NCI-H82 treated with DMSO at 0.1 percent for 48 hours (cell line): ENCODE results near the gene TPP2.

Experiments used
- DNase-seq: peaks from one replicate; lab custom pipeline; 2025; ENCODE audit not compliant: unreplicated experiment; lab: John Stamatoyannopoulos, UW

Gene TPP2

DNA sequence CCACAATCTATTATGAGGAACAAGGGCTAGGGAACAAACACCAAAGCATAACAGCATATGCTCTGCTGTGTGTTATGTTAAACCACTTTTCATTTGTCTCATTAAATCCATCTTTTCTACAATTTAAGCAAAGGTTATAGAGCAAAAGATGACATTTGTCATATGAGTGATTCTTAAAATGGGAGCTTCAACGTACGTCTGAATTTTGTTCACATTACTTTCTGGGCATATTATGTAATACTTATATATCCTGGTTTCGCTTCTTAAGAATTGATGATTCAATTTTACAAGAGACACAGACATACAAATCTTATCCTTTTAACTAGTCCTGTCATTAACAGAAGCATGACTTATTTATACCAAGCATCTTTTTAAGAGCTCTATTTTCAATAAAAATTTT, 3.3 kb upstream of the TPP2 start:
- no peak for DNase-seq

DNA sequence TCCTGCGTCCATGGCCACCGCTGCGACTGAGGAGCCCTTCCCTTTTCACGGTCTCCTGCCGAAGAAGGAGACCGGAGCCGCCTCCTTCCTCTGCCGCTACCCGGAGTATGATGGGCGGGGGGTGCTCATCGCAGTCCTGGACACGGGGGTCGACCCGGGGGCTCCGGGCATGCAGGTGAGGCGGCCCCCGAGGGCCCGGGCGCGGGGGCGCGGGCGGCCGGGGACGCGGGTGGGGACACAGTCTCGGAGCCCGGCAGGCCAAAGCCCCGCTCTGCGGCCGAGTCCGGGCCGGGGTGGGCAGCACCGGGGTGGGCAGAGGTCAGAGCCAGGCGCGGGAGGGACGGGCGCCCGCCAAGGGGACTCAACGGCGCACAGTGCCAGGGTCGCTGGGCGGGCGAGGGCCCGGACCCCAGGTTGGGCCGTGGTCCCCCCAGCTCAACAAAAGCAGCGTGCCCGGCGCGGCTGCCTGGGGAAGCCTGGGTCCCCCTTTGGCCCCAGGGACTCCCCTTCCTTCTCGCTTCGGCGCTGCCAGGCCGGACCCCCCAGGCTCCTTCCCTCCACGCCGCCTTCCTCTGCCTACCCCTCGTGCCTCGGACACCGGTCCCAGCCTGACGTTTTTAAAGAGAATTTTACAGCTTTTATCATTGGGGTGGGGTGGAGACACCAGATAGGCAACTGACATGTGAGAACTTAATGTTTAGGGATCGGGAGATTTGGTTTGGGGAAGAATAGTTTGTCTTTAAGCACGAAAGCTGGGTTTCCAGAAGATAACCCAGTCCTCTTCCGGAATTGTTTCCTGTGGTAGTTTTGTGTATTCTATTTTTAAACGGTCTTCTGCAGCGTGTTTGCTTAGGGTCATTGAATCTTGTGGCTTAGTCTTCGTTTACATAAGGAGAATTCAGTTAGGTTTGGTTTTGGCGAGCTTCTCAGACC, 509 bp downstream of the TPP2 start:
- DNase-seq: no peak

DNA sequence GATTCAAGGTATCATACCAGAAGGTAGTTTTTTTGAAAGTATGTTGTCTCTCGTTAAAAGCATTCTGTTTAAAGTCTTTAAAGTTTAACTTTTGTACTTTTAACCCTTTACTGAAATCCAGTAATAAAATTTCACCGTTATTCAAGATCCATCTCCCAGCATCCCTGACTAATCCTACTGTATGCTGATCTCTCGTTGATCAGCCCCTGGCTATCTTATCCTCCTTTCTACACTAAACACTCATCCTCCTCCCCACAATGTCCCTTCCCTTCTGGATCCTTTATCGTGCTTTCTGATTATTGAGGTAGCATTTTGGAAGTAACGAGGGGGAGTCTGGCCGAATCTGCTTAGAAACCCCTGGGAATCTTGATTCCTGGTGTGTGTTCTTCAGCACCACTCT, 1.3 kb downstream of the TPP2 start:
- DNase-seq: no peak

DNA sequence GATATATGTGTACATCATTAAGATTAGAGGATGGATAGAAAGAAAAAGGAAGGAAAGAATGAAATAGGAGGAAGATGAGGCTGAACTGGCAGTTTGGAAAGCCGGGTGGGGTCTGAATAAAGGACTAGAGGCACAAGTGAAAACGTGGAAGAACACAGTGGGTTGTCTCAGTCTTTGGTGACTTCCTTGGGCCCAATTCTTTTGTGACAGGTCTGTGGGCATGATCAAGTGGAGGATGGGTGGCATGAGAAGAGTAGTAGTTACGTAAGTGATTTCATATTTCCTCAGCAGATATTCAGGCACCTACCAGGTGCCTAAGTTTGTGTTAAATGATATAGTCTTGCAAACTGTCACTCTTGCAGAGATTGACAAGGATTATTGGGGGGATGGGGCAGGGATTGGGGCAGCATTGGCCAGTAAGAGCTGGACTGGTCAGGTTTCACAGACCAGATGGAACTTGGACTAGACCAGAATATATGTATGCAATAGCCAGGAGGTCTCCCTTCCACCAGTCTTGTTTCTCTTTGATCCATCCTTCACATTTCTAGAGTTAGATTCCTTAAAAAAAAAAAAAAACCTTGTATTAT, 2.7 kb downstream of the TPP2 start:
- no peak for DNase-seq

DNA sequence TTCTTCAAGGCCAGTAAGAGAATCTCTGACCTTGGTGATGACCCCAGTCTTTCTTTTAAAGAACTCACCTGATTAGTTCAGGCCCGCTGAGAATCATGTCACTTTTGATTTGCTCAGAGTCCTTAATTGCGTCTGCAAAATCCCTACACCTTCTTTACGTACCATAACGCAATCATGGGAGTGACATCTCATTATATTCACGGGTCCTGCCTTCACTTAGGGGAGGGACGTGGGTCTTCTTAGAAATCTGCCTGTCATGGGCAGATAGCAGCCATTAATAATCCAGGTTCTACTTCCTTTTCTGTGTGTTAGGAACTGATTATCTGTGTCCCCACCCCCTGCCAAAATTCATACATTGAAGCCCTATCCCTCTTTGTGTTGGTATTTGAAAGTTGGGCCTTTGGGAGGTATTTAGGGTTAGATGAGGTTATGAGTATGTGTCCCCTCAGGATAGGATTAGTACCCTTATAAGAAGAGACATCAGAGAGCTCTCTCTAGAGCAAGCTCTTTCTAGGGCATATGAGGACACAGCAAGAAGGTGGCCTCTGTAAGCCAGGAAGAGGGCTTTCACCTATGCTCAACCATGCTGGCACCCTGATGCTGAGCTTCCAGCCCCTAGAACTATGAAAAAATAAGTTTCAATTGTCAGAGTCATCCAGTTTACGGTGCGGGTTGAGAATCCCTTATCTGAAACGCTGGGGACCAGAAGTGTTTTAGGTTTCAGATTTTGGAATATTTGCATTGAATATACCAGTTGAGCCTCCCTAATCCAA, 9.9 kb downstream of the TPP2 start:
- DNase-seq: no peak

DNA sequence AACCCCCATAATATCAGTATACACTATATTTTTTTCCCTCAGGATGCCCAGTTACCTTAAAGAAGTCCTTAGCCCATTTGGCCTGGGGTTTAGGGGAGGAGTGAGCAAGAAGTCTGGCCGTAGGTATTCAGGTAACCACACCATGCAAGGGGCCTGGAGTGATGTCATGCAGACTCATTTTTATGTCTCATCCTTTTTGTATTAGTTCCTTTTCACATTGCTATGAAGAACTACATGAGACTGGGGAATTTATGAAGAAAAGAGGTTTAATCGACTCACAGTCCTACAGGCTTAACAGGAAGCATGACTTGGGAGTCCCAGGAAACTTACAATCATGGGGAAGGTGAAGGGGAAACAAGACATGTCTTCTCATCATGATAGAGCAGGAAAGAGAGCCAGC, 12.2 kb downstream of the TPP2 start:
- DNase-seq: no peak

DNA sequence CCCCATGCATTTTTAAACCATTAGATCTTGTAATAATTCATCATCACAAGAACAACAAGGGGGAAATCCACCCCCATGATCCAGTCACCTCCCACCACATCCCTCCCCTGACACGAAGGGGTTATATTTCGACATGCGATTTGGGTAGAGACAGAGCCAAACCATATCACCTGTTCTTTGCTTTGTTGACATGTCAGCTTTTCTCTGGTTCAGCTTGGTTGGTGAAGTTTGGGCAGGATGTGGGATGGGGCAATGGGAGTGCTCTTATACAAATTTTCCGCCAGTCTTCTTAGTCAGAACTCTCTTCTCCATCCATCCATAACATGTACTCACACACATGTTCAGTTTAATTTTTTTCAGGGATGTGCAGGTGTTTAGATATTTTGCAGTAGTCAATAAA, 12.9 kb downstream of the TPP2 start:
- no peak for DNase-seq

DNA sequence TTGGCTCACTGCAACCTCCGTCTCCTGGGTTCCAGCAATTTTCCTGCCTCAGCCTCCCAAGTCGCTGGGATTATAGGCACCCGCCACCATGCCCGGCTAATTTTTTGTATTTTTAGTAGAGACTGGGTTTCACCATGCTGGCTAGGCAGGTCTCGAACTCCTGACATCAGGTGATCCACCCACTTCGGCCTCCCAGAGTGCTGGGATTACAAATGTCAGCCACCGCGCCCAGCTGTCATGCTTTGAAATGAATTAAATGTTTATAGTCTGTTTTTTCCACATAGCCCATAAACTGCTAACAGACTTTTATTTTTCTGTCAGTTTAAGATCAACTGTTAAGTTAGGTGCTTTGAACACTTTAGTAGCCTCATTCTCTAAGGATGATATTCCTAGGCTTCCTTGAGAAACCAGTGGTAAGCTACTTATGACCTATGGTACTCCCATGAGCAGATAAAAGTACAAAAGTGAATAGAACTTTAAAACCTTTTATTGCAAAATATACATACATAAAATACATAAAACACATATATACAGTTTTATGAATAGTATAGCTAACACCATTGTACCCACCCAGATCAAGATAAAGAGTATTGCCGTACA, 13.6 kb downstream of the TPP2 start:
- no peak for DNase-seq

DNA sequence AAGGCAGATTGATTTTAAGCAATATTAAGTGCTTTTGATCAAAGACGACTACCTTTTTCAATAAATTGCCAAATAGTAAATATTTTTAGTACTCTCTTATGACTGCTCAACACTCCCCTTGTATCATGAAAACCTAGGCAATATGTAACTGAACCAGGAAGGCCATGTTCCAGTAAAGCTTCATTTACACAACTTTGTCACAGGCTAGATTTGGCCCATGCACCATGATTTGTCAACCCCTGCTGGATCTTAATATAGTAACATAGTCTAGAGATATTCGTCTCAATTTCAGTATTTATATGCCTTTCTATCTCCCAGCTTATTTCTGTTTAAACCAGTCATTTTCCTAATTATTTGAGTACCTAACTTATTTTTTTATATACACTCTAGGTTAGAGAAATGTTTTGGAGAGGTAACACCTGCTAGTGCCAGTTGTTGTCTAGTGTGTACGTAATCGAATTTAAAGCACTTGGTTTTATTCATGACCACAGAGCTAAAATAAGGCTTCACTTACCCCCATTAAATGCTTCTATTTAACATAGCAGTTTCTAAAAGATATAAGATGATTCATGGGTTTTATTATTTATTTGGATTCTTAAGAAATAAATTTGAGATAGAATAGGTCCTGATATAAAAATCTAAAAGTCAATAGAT, 21.0 kb downstream of the TPP2 start:
- no peak for DNase-seq

DNA sequence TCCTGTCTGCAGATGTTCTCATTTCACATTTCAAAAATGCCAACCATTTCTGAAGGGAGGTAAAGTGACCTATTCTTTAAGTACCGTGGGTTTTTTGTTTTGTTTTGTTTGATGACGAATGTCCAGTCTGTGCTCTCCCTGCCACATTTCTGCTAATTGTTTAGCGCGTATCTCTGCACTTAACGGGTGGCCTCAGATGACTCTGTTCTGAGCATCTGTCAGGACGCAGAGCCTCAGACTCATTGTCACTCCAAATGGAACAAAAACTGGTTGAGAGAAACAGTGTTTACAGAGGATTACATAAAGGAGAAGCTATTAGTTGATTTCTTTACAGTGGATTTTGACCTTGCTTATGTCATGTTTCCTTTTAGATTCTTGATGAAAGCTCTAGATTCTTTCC, 23.7 kb downstream of the TPP2 start:
- DNase-seq: peak; percentile 63

DNA sequence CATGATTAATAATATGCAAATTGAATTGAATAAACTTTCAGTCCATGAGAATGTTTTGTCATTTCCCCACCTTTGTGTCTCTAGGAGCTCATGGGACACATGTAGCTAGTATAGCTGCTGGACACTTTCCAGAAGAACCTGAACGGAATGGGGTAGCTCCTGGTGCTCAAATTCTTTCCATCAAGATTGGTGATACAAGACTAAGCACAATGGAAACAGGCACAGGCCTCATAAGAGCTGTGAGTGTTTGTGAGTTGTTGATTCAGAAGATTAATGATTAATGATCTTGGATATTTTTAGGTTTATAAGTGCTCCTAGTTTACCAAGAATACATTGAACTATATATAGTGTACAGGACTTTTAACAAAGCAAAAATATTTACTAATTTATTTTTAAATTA, 30.1 kb downstream of the TPP2 start:
- no peak for DNase-seq

DNA sequence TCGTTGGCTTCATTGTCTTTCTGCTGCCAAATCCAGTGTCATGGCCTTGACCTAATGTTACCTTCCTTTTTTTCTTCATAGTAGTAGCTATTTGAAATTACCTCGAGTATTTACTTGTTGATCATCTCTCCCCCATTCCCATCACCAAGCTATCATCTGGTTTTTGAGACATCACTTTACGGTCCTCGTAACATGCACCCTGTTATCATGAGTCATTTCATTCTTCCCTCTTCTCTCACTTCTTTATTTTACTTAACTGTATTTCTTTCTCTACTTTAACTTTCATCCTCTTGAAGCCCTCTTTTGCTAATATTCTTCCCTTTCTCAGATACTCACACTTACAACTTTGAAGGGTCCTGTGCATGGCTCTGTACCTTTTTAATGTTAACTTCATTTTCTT, 31.8 kb downstream of the TPP2 start:
- no peak for DNase-seq

DNA sequence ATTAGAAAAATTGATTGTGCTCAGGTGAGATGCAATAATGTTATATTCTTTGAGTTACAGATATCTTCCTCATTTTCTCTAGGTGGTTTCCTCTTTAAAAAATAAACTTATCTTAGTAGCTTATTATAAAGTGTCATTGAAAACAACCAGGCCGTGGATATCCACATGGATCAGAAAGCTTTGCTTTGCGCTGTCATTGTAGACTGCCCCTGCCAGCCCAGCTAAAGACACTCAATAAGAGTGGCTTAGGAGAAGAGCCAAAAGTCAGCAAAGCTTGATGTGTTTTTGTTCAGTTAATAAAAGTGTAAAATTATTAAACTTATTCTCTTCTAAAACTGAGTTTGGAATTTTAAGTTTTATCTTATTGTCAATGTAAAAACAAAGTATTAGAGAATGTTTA, 34.4 kb downstream of the TPP2 start:
- DNase-seq: no peak

DNA sequence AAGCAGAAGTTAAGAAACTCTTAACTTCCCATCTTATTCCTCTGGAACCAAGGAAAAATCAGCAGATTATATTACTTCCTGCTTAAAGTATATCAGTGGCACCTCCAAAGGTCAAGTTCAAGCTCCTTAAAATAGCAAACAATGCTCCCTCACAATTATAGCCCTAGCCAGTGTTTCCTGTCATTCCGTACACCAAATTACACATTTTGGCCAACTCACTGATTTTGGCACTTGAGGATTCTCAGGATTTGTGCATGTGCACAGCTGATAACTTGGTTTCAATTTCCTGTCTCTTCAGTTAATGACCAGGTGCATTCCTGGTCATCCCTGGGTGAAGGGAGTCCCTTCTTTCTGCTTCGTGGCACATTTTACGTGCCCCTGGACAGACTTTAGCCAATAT, 42.0 kb downstream of the TPP2 start:
- no peak for DNase-seq

DNA sequence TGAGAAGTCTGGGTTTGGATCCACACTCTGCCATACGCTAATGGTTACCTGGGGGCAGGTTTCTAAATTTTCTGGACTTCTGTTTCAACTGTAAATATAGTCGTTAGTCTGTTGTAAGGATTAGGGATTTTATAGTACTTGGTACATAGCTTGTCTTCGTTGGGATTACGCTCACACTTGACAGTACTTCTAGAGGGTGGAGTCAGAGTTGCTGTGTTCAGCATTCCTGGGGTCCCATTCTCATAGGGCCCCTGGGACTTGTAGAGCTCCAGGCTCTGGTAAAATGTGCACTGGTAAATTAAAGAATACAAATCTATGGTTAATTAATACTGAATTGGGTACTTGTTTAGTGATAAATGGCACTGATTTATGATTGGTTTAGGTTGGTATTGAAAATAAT, 45.2 kb downstream of the TPP2 start:
- DNase-seq: no peak

DNA sequence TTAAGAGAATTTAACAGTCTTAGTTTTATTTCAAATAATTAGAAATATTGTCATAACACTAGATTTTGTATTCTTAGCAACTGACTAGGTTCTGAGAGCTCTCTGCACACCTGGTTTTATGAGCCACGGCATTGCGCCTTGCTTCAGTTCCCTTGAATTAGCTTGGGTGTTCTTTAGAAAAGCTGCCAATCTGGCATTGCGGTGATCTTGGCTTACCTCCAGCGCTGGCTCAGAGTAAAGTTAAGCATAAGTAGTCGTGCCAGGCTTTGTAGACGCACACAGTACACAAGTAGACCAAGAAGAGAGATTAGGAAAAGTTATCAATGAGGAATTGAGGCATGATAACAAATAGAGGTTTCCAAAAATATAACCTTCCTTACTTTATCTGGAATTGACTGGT, 45.7 kb downstream of the TPP2 start:
- no peak for DNase-seq

DNA sequence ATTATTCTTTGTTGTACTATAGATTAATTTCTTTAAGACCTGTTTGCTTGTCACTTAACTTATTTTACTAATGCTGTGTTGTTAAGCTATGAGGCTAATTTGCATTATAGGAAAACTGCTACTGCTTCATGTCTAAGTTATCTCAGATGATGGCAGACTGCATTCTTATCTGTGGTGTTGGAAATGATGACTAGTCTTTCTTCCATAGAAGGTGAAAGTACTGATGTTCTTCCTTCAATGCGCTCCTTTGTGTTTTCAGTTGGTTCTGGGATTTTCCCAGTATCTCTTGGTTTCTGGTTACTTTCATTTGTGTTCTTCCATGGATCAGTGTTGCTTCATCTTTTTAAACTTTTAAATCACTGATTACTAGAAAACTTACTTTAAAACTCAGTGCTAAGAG, 46.9 kb downstream of the TPP2 start:
- DNase-seq: no peak

DNA sequence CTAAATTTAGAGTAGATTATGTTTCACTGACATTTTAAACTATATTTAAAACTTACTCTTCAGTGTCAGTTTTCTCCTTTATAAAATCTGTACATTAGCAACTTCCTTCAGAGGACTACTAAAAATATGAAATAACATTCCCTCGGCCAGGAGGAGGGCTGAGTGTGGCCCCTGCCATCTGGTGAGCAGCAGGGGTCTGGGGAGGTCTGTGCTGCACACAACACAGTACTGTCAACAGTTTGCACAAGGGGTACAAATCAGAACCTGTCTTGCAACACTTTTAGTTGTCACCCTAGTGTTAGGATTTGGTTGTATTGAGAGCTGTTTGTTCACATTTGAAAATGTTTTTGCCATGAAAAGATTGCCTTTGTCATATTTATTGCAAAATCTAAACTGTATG, 48.9 kb downstream of the TPP2 start:
- no peak for DNase-seq

DNA sequence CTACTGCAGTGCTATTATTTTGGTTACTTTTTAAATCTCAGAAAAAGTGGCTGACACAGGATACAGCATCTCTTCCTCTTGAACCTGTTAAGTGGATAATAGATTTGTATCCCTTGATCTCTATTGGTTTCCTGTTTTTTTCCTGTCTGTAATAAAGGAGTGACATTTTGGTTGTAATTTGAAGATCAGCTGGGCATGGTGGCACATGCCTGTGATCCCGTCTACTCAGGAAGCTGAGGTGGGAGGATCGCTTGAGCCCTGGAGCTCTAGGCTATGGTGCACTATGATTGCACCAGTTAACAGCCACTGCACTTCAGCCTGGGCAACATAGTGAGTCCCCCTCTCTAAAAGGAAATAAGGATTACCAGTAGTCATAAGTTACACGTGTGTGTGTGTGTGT, 51.3 kb downstream of the TPP2 start:
- DNase-seq: no peak

DNA sequence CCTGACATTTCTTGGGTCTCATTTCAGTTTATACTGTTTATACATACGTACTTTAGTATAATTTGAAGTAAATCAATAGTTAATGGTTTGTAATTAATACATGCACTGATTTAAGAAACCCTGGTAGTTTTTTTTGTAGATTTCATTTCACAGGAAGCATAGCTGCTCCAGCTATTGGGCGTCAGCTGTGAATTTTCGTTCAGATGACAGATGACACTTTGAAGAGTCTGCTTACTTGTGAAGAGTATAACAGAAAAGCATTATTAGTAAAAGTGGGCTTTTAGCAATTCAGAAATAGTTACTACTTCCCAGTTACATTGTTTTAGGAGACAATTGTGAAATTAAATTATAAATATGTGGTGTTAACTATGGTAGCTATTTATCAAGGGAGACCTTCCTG, 53.7 kb downstream of the TPP2 start:
- DNase-seq: no peak

DNA sequence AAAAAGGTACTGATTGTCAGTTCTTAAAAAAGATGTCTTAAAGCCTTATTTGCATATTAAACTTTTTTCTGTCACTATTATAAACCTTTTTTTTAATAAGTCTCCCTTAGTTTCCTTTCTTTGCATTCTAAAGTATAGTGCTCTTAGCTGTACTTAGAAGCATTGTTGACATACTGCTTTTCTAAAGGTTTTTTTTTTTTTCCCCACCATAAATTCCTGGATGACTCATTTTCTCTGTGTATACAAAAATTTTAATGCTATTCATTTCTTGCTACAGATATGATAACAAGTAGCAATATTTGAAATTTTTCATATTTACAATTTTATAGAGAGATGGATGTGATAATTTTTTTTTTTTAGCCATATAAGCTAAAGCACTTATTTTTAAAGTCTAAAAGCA, 54.6 kb downstream of the TPP2 start:
- DNase-seq: no peak
